ENCODE data around the gene C2CD4C.

GRCh38 chr19:412356-413355 lies 3.7 kb upstream of the C2CD4C start:
- TF ChIP-seq POLR2AphosphoS5 (IDR thresholded peaks at IDR 0.05; ENCODE audit: low read depth, low read length) (no peak), REST (IDR thresholded peaks at IDR 0.05; ENCODE audit: insufficient read depth in 1 of 2, low read depth in 2 of 2, low read length in 2 of 2) (no peak)
